Measurements from ENCODE around the gene PLEKHD1. TPM values are rescaled to one million over a fixed set of nuclear protein-coding genes. Genes with fewer than 3 reads are reported as not detected.

PLEKHD1 gene
- total RNA-seq, 2 donors from 2014 or later, result 0.14 to 0.21 TPM

DNA sequence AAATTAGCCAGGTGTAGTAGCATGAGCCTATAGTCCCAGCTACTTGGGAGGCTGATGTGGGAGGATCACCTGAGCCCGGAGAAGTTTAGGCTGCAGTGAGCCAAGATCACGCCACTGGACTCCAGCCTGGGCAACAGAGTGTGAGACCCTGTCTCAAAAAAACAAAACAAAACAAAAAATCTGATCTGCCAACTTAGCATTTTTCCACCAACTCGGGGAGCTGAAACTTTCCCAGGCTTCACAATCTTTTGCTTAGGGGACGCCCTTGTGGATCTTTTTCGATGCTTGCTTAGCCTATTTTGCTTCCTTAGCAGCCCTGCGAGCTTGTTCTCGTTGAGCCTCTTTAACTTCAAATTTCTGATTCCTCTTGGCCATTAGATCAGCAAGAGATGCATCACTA is 76.3 kb downstream of the PLEKHD1 start:
- Mint-ChIP-seq H3K4me1 (ENCODE audit: low read depth in 2 of 2) (no peaks in the 10 kb centered on the region), H3K27ac (no peak overlapping the region), H3K9me3 (no peaks in the 10 kb centered on the region), H3K4me3 (no peak overlapping the region), H3K27me3 (peaks cover 25 to 41% of the 10 kb centered on the region in 2 donors), H3K36me3 (no peaks in the 10 kb centered on the region)
- DNase-seq (ENCODE audit: low spot score) (no peak), ATAC-seq (no peak)

DNA sequence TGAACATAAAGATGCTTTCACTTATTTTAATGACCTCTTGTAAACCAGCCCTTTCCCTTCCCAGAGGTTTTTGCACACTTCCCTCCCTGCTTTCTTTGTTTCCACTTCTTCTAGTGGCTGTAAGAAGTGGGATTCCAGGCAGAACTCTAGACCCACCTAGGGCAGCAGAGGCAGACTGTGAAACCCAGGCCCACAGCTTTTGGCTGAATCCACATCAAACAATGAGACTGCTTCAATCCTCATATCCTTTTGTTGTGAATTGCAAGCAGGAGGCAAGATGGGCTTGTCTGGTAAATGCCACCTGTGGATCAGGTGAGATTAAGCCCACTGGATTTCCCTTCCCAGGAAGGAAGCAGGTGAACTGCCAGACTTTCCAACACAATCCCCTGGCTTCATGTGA is 77.4 kb downstream of the PLEKHD1 start:
- no peak for DNase-seq (ENCODE audit: low spot score)
- no peaks in the 10 kb centered on the region for H3K4me1 Mint-ChIP-seq (ENCODE audit: low read depth in 2 of 2)
- no peaks in the 10 kb centered on the region for H3K9me3 Mint-ChIP-seq
- no peak for ATAC-seq
- no peak overlapping the region for H3K27ac Mint-ChIP-seq
- H3K4me3 Mint-ChIP-seq, result no peak overlapping the region
- H3K27me3 Mint-ChIP-seq, result peaks cover 33 to 52% of the 10 kb centered on the region in 2 donors
- H3K36me3 Mint-ChIP-seq, result no peaks in the 10 kb centered on the region

DNA sequence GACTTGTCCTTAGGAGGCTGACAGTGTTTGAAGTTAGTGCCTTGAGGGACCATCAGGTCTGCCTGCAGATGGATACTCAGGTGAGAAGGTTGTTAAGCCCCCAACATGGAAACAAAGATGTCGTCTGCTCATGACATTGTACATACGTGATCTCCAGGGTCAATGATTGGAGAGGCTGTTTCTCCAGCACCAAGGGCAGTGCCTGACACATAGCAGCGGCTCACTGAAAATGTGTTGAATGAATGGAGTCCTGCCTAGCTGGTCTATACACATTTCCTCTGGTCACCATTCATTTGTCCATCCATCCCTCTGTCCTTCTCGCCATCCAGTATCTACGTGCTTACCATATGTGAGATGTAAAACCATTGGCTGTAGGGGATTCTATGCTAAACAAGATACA is 83.0 kb downstream of the PLEKHD1 start:
- H3K9me3 Mint-ChIP-seq, result no peaks in the 10 kb centered on the region

DNA sequence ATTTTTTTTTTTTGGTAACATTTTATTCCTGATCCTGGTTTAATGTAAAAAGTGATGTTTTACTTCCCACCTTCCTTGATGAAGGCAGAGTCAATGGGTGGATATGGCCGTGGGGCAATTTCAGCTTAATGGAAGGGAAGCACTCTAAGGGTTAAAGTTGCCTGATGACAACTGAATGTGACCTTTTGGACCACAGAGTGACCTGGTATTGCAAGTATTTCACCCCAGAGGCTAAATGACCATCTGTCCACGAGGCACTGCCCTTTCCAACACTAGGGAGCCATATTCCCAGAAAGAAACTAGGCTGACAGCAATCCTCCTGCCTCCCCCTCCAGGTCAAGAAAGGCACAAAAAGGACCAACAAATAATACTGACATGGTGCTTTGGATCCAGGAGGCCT is 85.3 kb downstream of the PLEKHD1 start:
- ATAC-seq, result no peak
- H3K4me1 Mint-ChIP-seq (ENCODE audit: low read depth in 2 of 2), result peaks cover 5 to 7% of the 10 kb centered on the region in 2 donors
- peaks cover 53 to 64% of the 10 kb centered on the region in 2 donors for H3K27me3 Mint-ChIP-seq
- H3K4me3 Mint-ChIP-seq, result no peak overlapping the region
- H3K36me3 Mint-ChIP-seq, result no peaks in the 10 kb centered on the region
- no peak overlapping the region for H3K27ac Mint-ChIP-seq
- H3K9me3 Mint-ChIP-seq, result no peaks in the 10 kb centered on the region
- no peak for DNase-seq (ENCODE audit: low spot score)

More for the DNA sequence above, 83.0 kb downstream of the PLEKHD1 start:
- no peak for ATAC-seq
- peaks cover 47 to 60% of the 10 kb centered on the region in 2 donors for H3K27me3 Mint-ChIP-seq
- no peak for DNase-seq (ENCODE audit: low spot score)
- no peak overlapping the region for H3K4me3 Mint-ChIP-seq
- H3K27ac Mint-ChIP-seq, result no peak overlapping the region
- no peaks in the 10 kb centered on the region for H3K4me1 Mint-ChIP-seq (ENCODE audit: low read depth in 2 of 2)
- H3K36me3 Mint-ChIP-seq, result no peaks in the 10 kb centered on the region

DNA sequence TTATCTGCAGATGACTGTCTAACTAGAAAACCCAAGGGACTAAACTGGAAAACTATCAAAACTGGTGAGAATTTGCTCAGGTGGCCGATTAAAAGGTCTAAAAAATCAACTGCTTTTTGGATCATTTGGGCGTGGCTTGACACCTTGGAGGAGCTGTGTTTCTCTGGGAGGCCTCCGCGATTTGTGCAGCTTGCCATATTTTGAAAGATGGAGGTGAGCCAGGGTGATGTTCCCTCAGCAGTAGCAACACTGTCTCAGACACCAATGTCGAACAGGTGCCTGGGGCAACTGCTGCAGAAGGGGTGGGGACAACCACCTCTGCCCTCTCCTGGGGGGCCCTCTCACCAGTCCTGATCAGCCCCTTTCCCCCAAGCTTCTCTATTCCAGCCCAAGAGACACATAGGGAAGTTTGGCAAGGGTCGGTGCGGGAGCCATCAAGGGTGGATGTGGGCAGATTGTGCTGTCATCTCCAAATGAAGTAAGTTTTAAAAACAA is 86.4 kb downstream of the PLEKHD1 start:
- Mint-ChIP-seq H3K27me3 (peaks cover 52 to 64% of the 10 kb centered on the region in 2 donors), H3K9me3 (no peaks in the 10 kb centered on the region), H3K36me3 (no peaks in the 10 kb centered on the region), H3K4me1 (ENCODE audit: low read depth in 2 of 2) (peaks cover 6 to 7% of the 10 kb centered on the region in 2 donors), H3K4me3 (no peak overlapping the region), H3K27ac (no peak overlapping the region)
- ATAC-seq (no peak), DNase-seq (ENCODE audit: low spot score) (no peak)

DNA sequence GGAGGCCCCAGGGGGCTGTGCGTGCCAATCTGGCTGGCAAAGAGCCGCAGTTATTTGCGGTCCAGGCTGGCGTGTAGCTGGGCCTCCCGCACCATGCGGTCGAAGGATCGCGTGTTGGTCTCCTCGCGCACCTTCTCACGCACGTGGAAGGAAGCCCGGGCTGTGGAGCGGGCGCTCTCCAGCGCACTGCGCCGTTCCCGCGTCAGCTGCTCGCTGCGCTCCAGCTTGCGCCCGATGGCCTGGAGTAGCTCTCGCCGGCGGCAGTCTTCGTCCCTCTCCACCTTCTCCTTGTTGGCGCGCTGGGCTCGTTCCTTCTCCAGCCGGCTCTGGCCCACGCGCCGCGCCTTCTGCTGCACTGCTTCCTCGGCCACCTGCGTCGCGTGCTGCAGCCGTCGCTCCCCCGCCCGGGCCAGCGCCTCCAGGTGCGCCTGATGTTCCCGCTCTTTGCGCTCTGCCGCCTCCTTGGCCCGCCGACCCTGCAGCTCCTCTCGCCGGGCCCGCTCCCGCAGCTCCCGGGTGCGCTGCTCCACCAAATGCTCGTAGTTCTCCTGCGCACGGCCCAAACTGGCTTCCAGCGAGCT is 87.0 kb downstream of the PLEKHD1 start:
- H3K36me3 Mint-ChIP-seq, result no peaks in the 10 kb centered on the region
- H3K9me3 Mint-ChIP-seq, result no peaks in the 10 kb centered on the region
- peaks cover 6 to 7% of the 10 kb centered on the region in 2 donors for H3K4me1 Mint-ChIP-seq (ENCODE audit: low read depth in 2 of 2)
- no peak overlapping the region for H3K4me3 Mint-ChIP-seq
- H3K27me3 Mint-ChIP-seq, result peaks cover 53 to 64% of the 10 kb centered on the region in 2 donors
- H3K27ac Mint-ChIP-seq, result no peak overlapping the region
- no peak for ATAC-seq
- DNase-seq (ENCODE audit: low spot score), result no peak

DNA sequence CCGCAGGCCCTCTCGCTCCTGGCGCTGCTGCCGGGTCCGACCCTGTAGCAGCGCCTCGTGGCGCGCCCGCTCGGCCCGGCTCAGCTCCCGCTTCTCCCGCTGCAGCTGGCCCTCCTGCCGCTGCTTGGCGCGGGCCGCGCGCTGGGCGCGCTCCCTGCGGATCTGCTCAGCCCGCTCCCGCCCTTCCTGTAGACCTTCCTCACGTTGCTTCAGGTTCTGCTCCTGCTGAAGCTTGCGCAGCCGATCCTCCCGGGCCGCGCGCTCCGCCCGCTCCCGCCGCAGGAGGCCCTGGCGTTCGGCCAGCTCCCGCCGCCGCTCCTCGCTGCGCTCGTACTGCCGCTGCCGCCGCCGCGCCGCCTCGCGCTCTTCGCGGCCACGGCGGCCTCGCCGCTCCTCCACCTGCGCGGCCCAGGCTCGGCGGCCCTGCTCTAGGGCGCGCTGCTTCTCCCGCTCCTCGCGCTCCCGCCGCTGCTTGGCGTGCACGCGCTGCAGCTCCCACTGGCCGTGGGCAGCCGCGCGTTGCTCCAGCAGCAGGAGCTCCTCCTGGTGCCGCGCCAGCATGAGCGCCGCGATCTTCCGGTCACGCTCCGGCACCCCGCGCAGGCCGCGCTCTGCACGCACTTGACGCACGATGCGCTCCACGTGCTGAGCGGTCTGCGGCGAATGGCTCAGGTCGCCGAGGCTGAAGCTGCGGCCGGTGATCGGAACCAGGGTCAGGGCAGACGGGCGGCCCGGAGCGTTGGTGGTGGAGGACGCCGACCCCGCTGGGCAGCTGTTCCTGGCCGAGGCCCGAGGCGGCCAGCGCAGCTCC is 87.7 kb downstream of the PLEKHD1 start:
- Mint-ChIP-seq H3K27me3 (peaks cover 52 to 62% of the 10 kb centered on the region in 2 donors), H3K4me1 (ENCODE audit: low read depth in 2 of 2) (peaks cover 6 to 7% of the 10 kb centered on the region in 2 donors), H3K27ac (no peak overlapping the region), H3K9me3 (no peaks in the 10 kb centered on the region), H3K36me3 (no peaks in the 10 kb centered on the region), H3K4me3 (no peak overlapping the region)
- DNase-seq (ENCODE audit: low spot score) (no peak), ATAC-seq (no peak)

DNA sequence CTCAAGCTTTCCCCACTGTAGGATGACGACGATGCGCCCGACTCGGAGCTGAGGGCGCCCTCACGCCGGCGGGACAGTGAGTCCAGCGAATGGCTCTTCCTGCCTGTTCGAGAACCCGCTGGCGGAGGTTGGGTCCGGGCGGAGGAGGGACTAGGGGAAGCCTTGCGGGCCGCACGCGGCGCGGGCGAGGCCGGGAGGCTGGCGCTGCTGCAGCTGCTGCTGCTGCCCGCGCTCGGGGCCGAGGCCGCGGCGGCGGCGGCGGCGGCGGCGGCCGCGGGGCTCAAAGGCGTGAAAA is 88.3 kb downstream of the PLEKHD1 start:
- no peak for ATAC-seq
- DNase-seq (ENCODE audit: low spot score), result no peak
- Mint-ChIP-seq H3K27me3 (peaks cover 48 to 58% of the 10 kb centered on the region in 2 donors), H3K9me3 (no peaks in the 10 kb centered on the region), H3K4me3 (no peak overlapping the region), H3K36me3 (no peaks in the 10 kb centered on the region), H3K4me1 (ENCODE audit: low read depth in 2 of 2) (peaks cover 6 to 7% of the 10 kb centered on the region in 2 donors), H3K27ac (no peak overlapping the region)

DNA sequence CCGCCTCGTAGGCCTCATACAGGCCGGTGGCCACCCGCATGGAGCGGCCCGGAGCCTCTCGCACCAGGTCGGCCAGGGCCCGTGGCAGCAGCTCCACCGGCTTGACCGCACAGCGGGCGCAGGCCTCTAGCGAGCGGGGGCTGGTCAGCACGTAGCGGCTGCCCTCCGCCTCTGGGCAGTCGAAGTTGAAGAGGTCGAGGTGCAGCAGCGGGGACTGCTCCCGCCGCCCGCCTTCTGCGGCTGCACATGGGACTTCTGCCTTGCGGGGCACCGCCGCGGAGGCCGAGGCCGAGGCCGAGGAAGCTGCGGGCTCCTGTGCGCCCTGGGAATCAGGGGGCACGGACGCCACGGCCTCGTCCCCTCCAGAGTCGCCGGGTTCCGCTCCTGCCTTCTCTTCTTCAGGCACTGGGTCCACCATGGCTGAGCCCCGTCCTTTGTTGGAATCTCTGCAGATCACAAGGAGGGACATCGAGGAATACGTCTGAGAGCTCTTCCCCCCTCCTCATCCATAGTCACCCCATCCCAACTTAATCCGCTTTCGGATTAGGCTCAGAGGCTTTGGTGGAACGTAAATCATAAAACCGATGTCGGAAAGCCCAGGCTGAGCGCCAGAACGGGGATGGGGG is 88.8 kb downstream of the PLEKHD1 start:
- H3K27me3 Mint-ChIP-seq, result peaks cover 42 to 53% of the 10 kb centered on the region in 2 donors
- no peak for ATAC-seq
- no peak overlapping the region for H3K4me3 Mint-ChIP-seq

DNA sequence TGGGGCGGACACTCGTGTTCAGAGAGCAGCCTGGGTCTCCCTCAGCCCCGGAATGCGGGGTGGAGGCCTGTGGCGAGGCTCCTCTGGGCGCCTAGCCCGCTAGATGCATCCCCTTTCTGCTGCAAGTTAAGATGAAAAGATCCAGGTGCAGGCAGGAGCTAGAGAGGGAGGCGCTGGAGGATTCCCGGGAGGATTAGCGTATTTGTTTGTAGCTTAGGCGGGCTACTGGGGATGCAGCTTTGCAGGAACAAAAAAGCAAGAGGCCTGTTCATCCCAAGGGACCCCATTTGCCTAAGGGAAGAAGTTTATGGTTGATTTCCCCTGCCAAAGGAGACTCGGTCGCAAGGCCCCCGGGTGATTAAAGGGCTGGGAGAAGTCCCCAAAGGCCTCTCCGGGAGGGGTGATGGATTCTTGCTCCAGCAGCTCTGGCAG is 89.3 kb downstream of the PLEKHD1 start:
- H3K27ac Mint-ChIP-seq, result no peak overlapping the region
- no peak overlapping the region for H3K4me3 Mint-ChIP-seq
- H3K9me3 Mint-ChIP-seq, result no peaks in the 10 kb centered on the region
- no peak for DNase-seq (ENCODE audit: low spot score)
- ATAC-seq, result no peak
- no peaks in the 10 kb centered on the region for H3K36me3 Mint-ChIP-seq
- peaks cover 39 to 47% of the 10 kb centered on the region in 2 donors for H3K27me3 Mint-ChIP-seq
- H3K4me1 Mint-ChIP-seq (ENCODE audit: low read depth in 2 of 2), result peaks cover 6 to 7% of the 10 kb centered on the region in 2 donors

More for the DNA sequence above, 88.8 kb downstream of the PLEKHD1 start:
- peaks cover 6 to 7% of the 10 kb centered on the region in 2 donors for H3K4me1 Mint-ChIP-seq (ENCODE audit: low read depth in 2 of 2)
- H3K27ac Mint-ChIP-seq, result no peak overlapping the region
- no peaks in the 10 kb centered on the region for H3K36me3 Mint-ChIP-seq
- DNase-seq (ENCODE audit: low spot score), result no peak
- no peaks in the 10 kb centered on the region for H3K9me3 Mint-ChIP-seq

DNA sequence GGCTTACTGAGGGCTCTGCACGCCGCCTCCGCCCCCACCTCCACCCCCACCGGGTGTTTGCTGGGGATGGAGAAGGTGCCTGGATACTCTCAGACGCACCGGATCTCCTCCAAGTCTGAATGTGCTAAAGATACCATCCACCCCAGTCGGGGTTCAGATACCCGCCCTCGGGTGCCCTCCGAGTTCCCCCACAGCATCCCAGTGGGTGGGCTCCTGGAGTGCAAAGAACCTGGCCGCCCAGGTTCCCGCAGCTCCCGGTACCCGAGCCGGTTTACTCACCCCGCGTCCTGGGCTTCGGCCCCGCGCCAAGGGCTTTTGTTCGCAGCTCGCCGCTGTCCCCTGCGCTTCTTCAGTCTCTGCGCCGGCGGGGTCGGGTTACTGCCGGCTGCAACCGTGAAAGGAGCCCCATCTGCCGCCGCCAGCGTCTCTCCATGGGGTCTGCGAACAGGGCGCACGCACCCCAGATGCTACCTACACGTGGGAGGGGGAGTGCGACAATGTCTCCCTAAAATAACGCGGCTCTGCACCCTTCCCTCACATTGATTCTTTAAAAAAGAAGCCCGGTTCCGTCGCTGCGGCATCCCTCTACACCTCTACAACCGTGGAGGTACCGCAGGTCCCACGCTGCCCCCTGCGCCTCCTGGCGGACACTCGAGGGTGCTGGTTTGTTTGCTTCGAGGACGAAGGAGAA is 89.9 kb downstream of the PLEKHD1 start, which contains the start of gene CCDC177:
Gene CCDC177 (minus strand): TSS at position 609 of the 691 bp plus-strand sequence. CDS start 1,249 bp downstream, outside the sequence.
- H3K4me1 Mint-ChIP-seq (ENCODE audit: low read depth in 2 of 2), result peaks cover 6 to 7% of the 10 kb centered on the region in 2 donors
- peaks cover 36 to 42% of the 10 kb centered on the region in 2 donors for H3K27me3 Mint-ChIP-seq
- peak within 1 kb of the TSS; percentile 68 for H3K4me3 Mint-ChIP-seq

DNA sequence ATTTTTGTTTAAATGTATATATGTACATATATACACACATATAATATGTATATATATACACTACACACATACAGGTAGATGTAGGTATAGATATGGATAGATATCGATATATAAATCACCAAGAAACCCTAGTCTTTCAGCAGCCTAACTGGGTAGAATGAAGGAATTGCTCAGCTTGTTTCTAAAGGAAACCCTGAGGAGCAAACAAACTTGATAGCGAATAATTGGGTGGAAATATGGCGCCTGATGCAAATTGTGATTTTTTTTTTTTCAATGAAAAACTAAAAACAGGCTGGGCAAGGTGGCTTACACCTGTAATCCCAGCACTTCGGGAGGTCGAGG is 90.4 kb downstream of the PLEKHD1 start:
- Mint-ChIP-seq H3K4me3 (peak overlapping the region; percentile 68), H3K9me3 (no peaks in the 10 kb centered on the region), H3K36me3 (no peaks in the 10 kb centered on the region), H3K27me3 (peaks cover 31 to 36% of the 10 kb centered on the region in 2 donors), H3K27ac (no peak overlapping the region), H3K4me1 (ENCODE audit: low read depth in 2 of 2) (peaks cover 6 to 7% of the 10 kb centered on the region in 2 donors)
- ATAC-seq, result no peak
- no peak for DNase-seq (ENCODE audit: low spot score)

More for the DNA sequence above, 89.9 kb downstream of the PLEKHD1 start, which contains the start of gene CCDC177:
- no peak within 1 kb of the TSS for H3K27ac Mint-ChIP-seq
- H3K9me3 Mint-ChIP-seq, result no peaks in the 10 kb centered on the region
- DNase-seq (ENCODE audit: low spot score) (peak; percentile 69), ATAC-seq (peak; percentile 75 to 78)
- H3K36me3 Mint-ChIP-seq, result no peaks in the 10 kb centered on the region

DNA sequence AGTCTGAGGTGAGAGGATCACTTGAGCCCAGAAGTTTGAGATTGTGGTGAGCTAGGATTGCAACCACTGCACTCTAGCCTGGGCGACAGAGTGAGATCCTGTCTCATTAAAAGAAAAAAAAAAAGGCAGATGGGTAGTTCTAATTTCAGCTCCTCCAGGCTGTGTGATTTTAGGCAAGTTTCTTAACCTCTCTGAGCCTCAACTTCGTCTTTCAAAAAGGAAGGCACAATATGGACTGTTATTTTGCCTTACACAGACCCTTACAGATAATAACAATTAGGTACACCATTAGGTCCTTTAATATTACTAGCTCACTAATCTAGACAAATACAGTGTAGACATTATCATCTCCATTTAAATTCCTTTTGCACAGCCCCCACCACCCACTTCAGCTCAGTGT is 94.9 kb downstream of the PLEKHD1 start:
- ATAC-seq, result no peak
- no peak for DNase-seq (ENCODE audit: low spot score)
- peaks cover 3 to 7% of the 10 kb centered on the region in 2 donors for H3K4me1 Mint-ChIP-seq (ENCODE audit: low read depth in 2 of 2)
- no peaks in the 10 kb centered on the region for H3K36me3 Mint-ChIP-seq
- no peaks in the 10 kb centered on the region for H3K9me3 Mint-ChIP-seq
- no peak overlapping the region for H3K4me3 Mint-ChIP-seq
- H3K27ac Mint-ChIP-seq, result no peak overlapping the region
- peaks cover 14 to 22% of the 10 kb centered on the region in 2 donors for H3K27me3 Mint-ChIP-seq

All from natural killer cell treated with Interleukin-12 subunit alpha and Interleukin-12 subunit beta and Interleukin-15 and Interleukin-18, amount 100 ng/mL, for 72 hours (primary cell).